Measurements from ENCODE around the gene SPINT4. TPM values are rescaled to one million over a fixed set of nuclear protein-coding genes. Genes with fewer than 3 reads are reported as not detected.

SPINT4 gene
- total and polyA plus RNA-seq, 2 of the 8 experiments (the other 6 are each of a cell fraction or from before 2014, with no cell fraction given): not detected

- no peak for FAIRE-seq
- POLR2A ChIA-PET (ENCODE audit: partially characterized antibody): no interaction called here
- CTCF ChIA-PET (ENCODE audit: partially characterized antibody): interaction anchor here (1.2 kb wide), 1 partner anchor 97 kb away, joined by 4 read pairs; the partner anchor contains the start of gene WFDC10A
These were observed 4.9 kb downstream of the SPINT4 start for GRCh38 chr20:45727044-45727443.

More at GRCh38 chr20:45727044-45727443, 4.9 kb downstream of the SPINT4 start:
- Histone ChIP-seq H3K79me1 (ENCODE audit: low read depth, low read length) (no peaks in the 10 kb centered on the region), H2AK5ac (ENCODE audit: low read depth, low read length) (no peak overlapping the region), H2BK120ac (replicated peaks; ENCODE audit: low read depth, low read length) (no peak overlapping the region), H3K23me2 (ENCODE audit: low read depth, low read length) (no peaks in the 10 kb centered on the region), H3K27me3 (replicated peaks in 1 of 4; ENCODE audit: control insufficient read depth in 3 of 4, extremely low read depth in 1 of 4, insufficient read depth in 3 of 4, low read length in 3 of 4) (no peaks in the 10 kb centered on the region), H2BK15ac (ENCODE audit: low read length) (no peak overlapping the region), H4K91ac (replicated peaks; ENCODE audit: insufficient read length, low read length) (no peak overlapping the region), H2BK5ac (ENCODE audit: low read depth, low read length) (no peak overlapping the region), H2BK20ac (ENCODE audit: low read length) (no peak overlapping the region), H3K4ac (replicated peaks; ENCODE audit: insufficient read length, low read depth, low read length) (no peak overlapping the region), H3K36me3 (ENCODE audit: control insufficient read depth in 2 of 4, insufficient read depth in 4 of 4, low read length in 3 of 4) (no peaks in the 10 kb centered on the region), H3K9me3 (ENCODE audit: insufficient read depth in 2 of 2, low read depth in 1 of 2, low read length in 1 of 2) (no peaks in the 10 kb centered on the region; a peak in 1 of 4 replicates), H3K23ac (ENCODE audit: insufficient read length) (no peak overlapping the region), H3K9ac (replicated peaks in 1 of 4; ENCODE audit: extremely low read depth in 1 of 4, low read depth in 3 of 4, low read length in 3 of 4) (no peak overlapping the region), H4K20me1 (replicated peaks in 1 of 2; ENCODE audit: control insufficient read depth in 1 of 2, insufficient read depth in 2 of 2, low read length in 2 of 2) (no peaks in the 10 kb centered on the region), H3K4me1 (replicated peaks in 1 of 4; ENCODE audit: control insufficient read depth in 3 of 4, insufficient read depth in 4 of 4, low read length in 3 of 4) (no peaks in the 10 kb centered on the region), H2AFZ (ENCODE audit: low read length) (0 out of 2 replicates have a peak overlapping the region, but pooled peaks have one; percentile 9), H3K18ac (ENCODE audit: extremely low read depth, low read length) (no peak overlapping the region), H4K8ac (ENCODE audit: extremely low read depth, insufficient read depth, low read length) (no peak overlapping the region), H3K4me3 (ENCODE audit: extremely low read depth in 1 of 4, insufficient read depth in 2 of 4, low read depth in 3 of 4, low read length in 4 of 4) (no peak overlapping the region), H2BK12ac (ENCODE audit: low read depth, low read length) (no peak overlapping the region), H4K5ac (ENCODE audit: insufficient read length, low read depth, low read length) (no peak overlapping the region), H3K79me2 (ENCODE audit: control insufficient read depth in 1 of 2, insufficient read depth in 2 of 2, low read length in 2 of 2) (no peaks in the 10 kb centered on the region), H3K27ac (ENCODE audit: low read depth, low read length) (no peak overlapping the region), H3K14ac (ENCODE audit: insufficient read length) (no peak overlapping the region), H3K4me2 (ENCODE audit: insufficient read depth in 1 of 2, low read depth in 2 of 2, low read length in 2 of 2) (no peak overlapping the region), H3K56ac (replicated peaks; ENCODE audit: insufficient read length, low read depth, low read length) (no peak overlapping the region)
- DNase-seq (ENCODE audit: low read depth in 1 of 2, low spot score in 2 of 2): no peak
- TF ChIP-seq RNF2 (IDR thresholded peaks at IDR 0.05; ENCODE audit: borderline replicate concordance, low read depth, low read length, missing control alignments, poor library complexity, severe bottlenecking) (no peak), SIRT6 (IDR thresholded peaks at IDR 0.05; ENCODE audit: low read length) (no peak), MAX (IDR thresholded peaks at IDR 0.05) (no peak), KDM4A (IDR thresholded peaks at IDR 0.05; ENCODE audit: low read depth, low read length, severe bottlenecking) (no peak), E2F6 (IDR thresholded peaks at IDR 0.05) (no peak)
- WGBS, 2 experiments (ENCODE audit: extremely low coverage in 1 of 2, insufficient coverage in 1 of 2, insufficient read length in 1 of 2, insufficient replicate concordance in 2 of 2, low coverage in 1 of 2, low lambda C conversion rate in 2 of 2, missing lambda C conversion rate in 1 of 2): 93% methylated on average over 2 of the region's 2 CpGs; no CpG with 5 or more reads in 1 of the 2 experiments

Measured in H1 (cell line).